Astrocyte (in vitro differentiated cells and primary cell): ENCODE results near the gene NES. TPM values are rescaled to one million over a fixed set of nuclear protein-coding genes. Genes with fewer than 3 reads are reported as not detected.
"Not testable (repeated sequence)": the region's sequence is repeated elsewhere in the genome, so short reads cannot be mapped to it uniquely, and the experiment has no call there.

Experiments
- DNase-seq: peaks from one replicate; pipeline ENCODE4 v3.0.0-alpha.2; 2010; ENCODE audit warnings: low read depth
- FAIRE-seq: peaks from 2 replicates; lab custom pipeline; 2011; peaks lifted over from hg19 to GRCh38; lab: Jason Lieb, UNC
- H2AFZ ChIP-seq: 2 replicates; pipeline ENCODE4 v1.6.0; 2012; ENCODE audit warnings: low read depth, low read length, inconsistent platforms
- H3K27ac ChIP-seq: 2 replicates; pipeline ENCODE4 v1.5.1; 2011; ENCODE audit warnings: low read depth, low read length, inconsistent platforms
- H3K27me3 ChIP-seq: 2 replicates; pipeline ENCODE4 v1.6.0; 2011; ENCODE audit warnings: low read length, inconsistent platforms; ENCODE audit not compliant: insufficient read depth
- H3K36me3 ChIP-seq: 2 replicates; pipeline ENCODE4 v1.5.1; 2011; ENCODE audit warnings: low read length, inconsistent platforms; ENCODE audit not compliant: insufficient read depth
- H3K4me1 ChIP-seq: 2 replicates; pipeline ENCODE4 v1.5.1; 2011; ENCODE audit warnings: low read length, inconsistent platforms; ENCODE audit not compliant: insufficient read depth
- H3K4me2 ChIP-seq: 2 replicates; pipeline ENCODE4 v1.6.0; 2012; ENCODE audit warnings: low read length, inconsistent platforms
- H3K4me3 ChIP-seq: 2 replicates; pipeline ENCODE4 v1.5.1; 2011; ENCODE audit warnings: low read depth, mild to moderate bottlenecking, low read length, inconsistent platforms; ENCODE audit not compliant: insufficient read depth
- H3K79me2 ChIP-seq: 2 replicates; pipeline ENCODE4 v1.6.0; 2012; ENCODE audit warnings: mild to moderate bottlenecking, low read length, inconsistent platforms; ENCODE audit not compliant: insufficient read depth
- H3K9ac ChIP-seq: 2 replicates; pipeline ENCODE4 v1.6.0; 2012; ENCODE audit warnings: mild to moderate bottlenecking, low read length, inconsistent platforms
- H3K9me3 ChIP-seq: 2 replicates; pipeline ENCODE4 v1.5.1; 2012; ENCODE audit warnings: low read depth, mild to moderate bottlenecking, low read length, inconsistent platforms; ENCODE audit not compliant: insufficient read depth
- H4K20me1 ChIP-seq: 2 replicates; pipeline ENCODE4 v1.6.0; 2012; ENCODE audit warnings: low read length, inconsistent platforms; ENCODE audit not compliant: insufficient read depth
- H3K27ac Mint-ChIP-seq: one replicate; pipeline ENCODE4 v1.8.0; 2021; ENCODE audit warnings: mild to moderate bottlenecking, mixed read lengths; ENCODE audit not compliant: unreplicated experiment
- H3K27me3 Mint-ChIP-seq: one replicate; pipeline ENCODE4 v1.8.0; 2021; ENCODE audit warnings: low read depth, mixed read lengths; ENCODE audit not compliant: unreplicated experiment
- H3K36me3 Mint-ChIP-seq: one replicate; pipeline ENCODE4 v1.8.0; 2021; ENCODE audit warnings: low read depth, mixed read lengths; ENCODE audit not compliant: unreplicated experiment
- H3K4me1 Mint-ChIP-seq: one replicate; pipeline ENCODE4 v1.8.0; 2021; ENCODE audit warnings: low read depth, mixed read lengths; ENCODE audit not compliant: unreplicated experiment
- H3K4me3 Mint-ChIP-seq: one replicate; pipeline ENCODE4 v1.8.0; 2021; ENCODE audit warnings: mild to moderate bottlenecking, moderate library complexity, mixed read lengths; ENCODE audit not compliant: unreplicated experiment
- H3K9me3 Mint-ChIP-seq: one replicate; pipeline ENCODE4 v1.8.0; 2021; ENCODE audit warnings: mild to moderate bottlenecking, mixed read lengths; ENCODE audit not compliant: unreplicated experiment
- EZH2 ChIP-seq: IDR thresholded peaks from 2 replicates; pipeline ENCODE4 v1.6.1; 2012; ENCODE audit warnings: mild to moderate bottlenecking, low read length, inconsistent platforms; ENCODE audit not compliant: insufficient read depth
- total RNA-seq: library from RNA; stranded (reverse); gene quantifications from 2 replicates; pipeline ENCODE4 v1.2.1, GENCODE V29; 2021
- TF ChIP-seq, protein P1 (sequence below): IDR thresholded peaks from 2 replicates; pipeline ENCODE4 v1.5.1; 2011; ENCODE audit warnings: low read depth, mild to moderate bottlenecking, inconsistent platforms, low read length, moderate library complexity; ENCODE audit not compliant: insufficient read depth

The NES gene
- total RNA-seq, 1 donor from 2014 or later: 310 TPM

GRCh38 chr1:156632355-156632754 is 44.9 kb downstream of the NES start:
- DNase-seq (no peak), FAIRE-seq (no peak)
- Histone ChIP-seq H3K79me2 (no peaks in the 10 kb centered on the region), H3K4me1 (no peaks in the 10 kb centered on the region), H3K4me3 (no peak overlapping the region), H3K4me2 (no peak overlapping the region), H3K36me3 (no peaks in the 10 kb centered on the region), H2AFZ (no peak overlapping the region), H3K9me3 (no peaks in the 10 kb centered on the region), H4K20me1 (no peaks in the 10 kb centered on the region), H3K9ac (no peak overlapping the region), H3K27me3 (peaks cover 48% of the 10 kb centered on the region), H3K27ac (no peak overlapping the region)
- TF ChIP-seq, protein P1, sequence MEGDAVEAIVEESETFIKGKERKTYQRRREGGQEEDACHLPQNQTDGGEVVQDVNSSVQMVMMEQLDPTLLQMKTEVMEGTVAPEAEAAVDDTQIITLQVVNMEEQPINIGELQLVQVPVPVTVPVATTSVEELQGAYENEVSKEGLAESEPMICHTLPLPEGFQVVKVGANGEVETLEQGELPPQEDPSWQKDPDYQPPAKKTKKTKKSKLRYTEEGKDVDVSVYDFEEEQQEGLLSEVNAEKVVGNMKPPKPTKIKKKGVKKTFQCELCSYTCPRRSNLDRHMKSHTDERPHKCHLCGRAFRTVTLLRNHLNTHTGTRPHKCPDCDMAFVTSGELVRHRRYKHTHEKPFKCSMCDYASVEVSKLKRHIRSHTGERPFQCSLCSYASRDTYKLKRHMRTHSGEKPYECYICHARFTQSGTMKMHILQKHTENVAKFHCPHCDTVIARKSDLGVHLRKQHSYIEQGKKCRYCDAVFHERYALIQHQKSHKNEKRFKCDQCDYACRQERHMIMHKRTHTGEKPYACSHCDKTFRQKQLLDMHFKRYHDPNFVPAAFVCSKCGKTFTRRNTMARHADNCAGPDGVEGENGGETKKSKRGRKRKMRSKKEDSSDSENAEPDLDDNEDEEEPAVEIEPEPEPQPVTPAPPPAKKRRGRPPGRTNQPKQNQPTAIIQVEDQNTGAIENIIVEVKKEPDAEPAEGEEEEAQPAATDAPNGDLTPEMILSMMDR: no peak
- TF ChIP-seq EZH2: no peak
- Mint-ChIP-seq H3K27me3 (peaks cover 62% of the 10 kb centered on the region), H3K27ac (no peak overlapping the region), H3K36me3 (no peaks in the 10 kb centered on the region), H3K4me1 (no peaks in the 10 kb centered on the region), H3K4me3 (no peak overlapping the region), H3K9me3 (no peaks in the 10 kb centered on the region)

DNA sequence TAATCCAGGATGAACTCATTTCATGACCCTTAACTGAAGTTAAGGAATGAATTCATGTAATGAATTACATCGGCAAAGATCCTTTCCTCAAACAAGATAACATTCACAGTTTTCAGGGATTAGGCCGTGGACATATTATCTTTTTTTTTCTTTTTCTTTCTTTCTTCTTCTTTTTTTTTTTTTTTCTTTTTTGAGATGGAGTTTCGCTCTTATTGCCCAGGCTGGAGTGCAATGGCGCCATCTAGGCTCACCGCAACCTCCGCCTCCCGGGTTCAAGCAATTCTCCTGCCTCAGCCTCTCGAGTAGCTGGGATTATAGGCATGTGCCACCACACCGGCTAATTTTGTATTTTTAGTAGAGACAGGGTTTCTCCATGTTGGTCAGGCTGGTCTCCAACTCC is 46.1 kb downstream of the NES start:
- not testable (repeated sequence) for H3K4me1 Mint-ChIP-seq, H3K4me2 ChIP-seq, H3K27ac ChIP-seq, H3K9ac ChIP-seq, H3K36me3 Mint-ChIP-seq, DNase-seq, H3K4me3 ChIP-seq, H3K79me2 ChIP-seq, H3K4me1 ChIP-seq, H3K4me3 Mint-ChIP-seq, H3K27ac Mint-ChIP-seq, FAIRE-seq, H4K20me1 ChIP-seq, H2AFZ ChIP-seq, H3K36me3 ChIP-seq, H3K9me3 Mint-ChIP-seq, H3K9me3 ChIP-seq
- H3K27me3 ChIP-seq: peaks cover 47% of the 10 kb centered on the region
- H3K27me3 Mint-ChIP-seq: peaks cover 58% of the 10 kb centered on the region

GRCh38 chr1:156629823-156630449 is 47.3 kb downstream of the NES start:
- H3K27ac ChIP-seq: no peak overlapping the region
- H3K9me3 Mint-ChIP-seq: no peaks in the 10 kb centered on the region

More at GRCh38 chr1:156629823-156630449, 47.3 kb downstream of the NES start:
- H3K79me2 ChIP-seq: no peaks in the 10 kb centered on the region
- no peak overlapping the region for H2AFZ ChIP-seq
- Mint-ChIP-seq H3K27ac (no peak overlapping the region), H3K36me3 (no peaks in the 10 kb centered on the region), H3K4me3 (no peak overlapping the region), H3K27me3 (peaks cover 58% of the 10 kb centered on the region), H3K4me1 (peaks cover 3% of the 10 kb centered on the region)
- no peaks in the 10 kb centered on the region for H4K20me1 ChIP-seq
- peaks cover 48% of the 10 kb centered on the region for H3K27me3 ChIP-seq
- no peak for FAIRE-seq
- no peak overlapping the region for H3K4me2 ChIP-seq
- H3K36me3 ChIP-seq: no peaks in the 10 kb centered on the region
- H3K4me3 ChIP-seq: no peak overlapping the region
- no peaks in the 10 kb centered on the region for H3K9me3 ChIP-seq
- TF ChIP-seq, protein P1: no peak
- TF ChIP-seq EZH2: no peak
- DNase-seq: no peak
- no peak overlapping the region for H3K9ac ChIP-seq
- H3K4me1 ChIP-seq: peaks cover 6% of the 10 kb centered on the region
